GM12865 (cell line): ENCODE results near the gene SUGCT.

ENCODE experiments used
- DNase-seq: peaks from one replicate; pipeline ENCODE4 v3.0.0; 2010; ENCODE audit warnings: low read depth
- H3K4me3 ChIP-seq: 2 replicates; pipeline ENCODE4 v1.5.1; 2011; ENCODE audit warnings: mild to moderate bottlenecking, low read depth, low read length, control low read depth
- CTCF ChIP-seq: IDR thresholded peaks from 2 replicates; pipeline ENCODE4 v1.5.1; 2011; ENCODE audit warnings: low read length, control low read depth, low read depth, inconsistent platforms; ENCODE audit not compliant: insufficient read depth; ENCODE audit errors: missing control alignments

The SUGCT gene

GRCh38 chr7:40348126-40348728, 213.4 kb downstream of the SUGCT start:
- no peak for TF ChIP-seq CTCF
- DNase-seq, result no peak

GRCh38 chr7:40350100-40350499, 215.3 kb downstream of the SUGCT start:
- H3K4me3 ChIP-seq, result no peak overlapping the region
- no peak for TF ChIP-seq CTCF
- DNase-seq, result no peak

More at GRCh38 chr7:40348126-40348728, 213.4 kb downstream of the SUGCT start:
- H3K4me3 ChIP-seq, result no peak overlapping the region

GRCh38 chr7:40354711-40355110, 219.9 kb downstream of the SUGCT start:
- no peak for DNase-seq
- TF ChIP-seq CTCF, result no peak
- H3K4me3 ChIP-seq, result no peak overlapping the region

- no peak for DNase-seq
- no peak overlapping the region for H3K4me3 ChIP-seq
- TF ChIP-seq CTCF, result no peak
Measured at GRCh38 chr7:40356312-40356711, 221.5 kb downstream of the SUGCT start.

GRCh38 chr7:40356871-40357709, 222.3 kb downstream of the SUGCT start:
- DNase-seq, result no peak
- no peak for TF ChIP-seq CTCF

GRCh38 chr7:40369641-40370277, 235.0 kb downstream of the SUGCT start:
- no peak for TF ChIP-seq CTCF
- DNase-seq, result no peak
- no peak overlapping the region for H3K4me3 ChIP-seq

More at GRCh38 chr7:40356871-40357709, 222.3 kb downstream of the SUGCT start:
- no peak overlapping the region for H3K4me3 ChIP-seq
